NAMALWA (cell line): ENCODE data around the gene NMRK1.

Experiments used
- DNase-seq: peaks from one replicate; pipeline ENCODE4 v3.0.0-alpha.2; 2015; ENCODE audit warnings: low spot score

NMRK1 gene

DNA sequence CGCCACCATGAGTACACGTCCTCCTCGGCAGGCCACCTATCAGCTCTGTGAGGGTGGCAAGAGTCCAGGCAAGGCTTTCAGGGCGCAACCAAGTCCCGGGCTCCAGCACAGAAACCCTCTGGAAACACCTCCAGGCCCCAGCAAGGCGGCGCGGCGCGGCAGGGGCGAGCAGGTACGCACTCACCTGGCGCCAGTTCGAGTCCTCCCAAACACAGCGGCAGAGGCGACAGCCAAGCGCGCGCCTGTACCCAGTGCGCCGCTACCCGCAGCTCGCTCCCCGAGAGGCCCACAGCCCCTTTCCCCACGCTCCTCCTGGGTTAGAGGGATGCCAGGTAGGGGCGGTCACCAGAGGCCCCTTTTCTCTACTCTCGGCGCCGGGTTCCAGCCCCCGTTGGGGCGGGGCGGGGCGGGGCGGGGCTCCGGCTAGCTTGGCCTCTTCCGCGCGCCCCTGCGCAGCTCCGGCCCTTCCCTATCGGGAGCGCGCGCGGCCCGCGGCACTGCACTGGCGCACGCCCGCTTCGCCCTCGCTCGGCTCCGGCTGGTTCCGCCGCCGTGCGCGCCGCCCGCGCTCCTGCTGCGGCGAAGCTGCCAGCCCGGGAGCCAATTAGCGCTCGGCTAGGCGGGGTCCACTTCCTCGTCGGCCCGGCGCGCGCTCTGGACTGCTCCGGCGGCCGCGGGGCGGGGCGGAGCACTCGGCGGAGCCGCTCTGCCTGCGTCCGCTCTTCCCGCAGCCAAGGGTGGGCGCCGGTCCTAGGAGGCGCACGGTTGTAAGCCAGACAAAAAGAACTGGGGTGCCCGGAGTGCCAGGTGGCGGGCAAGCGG is at the start of gene NMRK1, which contains the start of gene OSTF1:
NMRK1 (minus strand) TSS at position 332 of the 822 bp plus-strand sequence. CDS start 5,040 bp downstream, outside the sequence.
OSTF1 (plus strand) TSS at position 691 of the 822 bp plus-strand sequence. CDS start 179 bp downstream, outside the sequence.
- peak; percentile 94 for DNase-seq

DNA sequence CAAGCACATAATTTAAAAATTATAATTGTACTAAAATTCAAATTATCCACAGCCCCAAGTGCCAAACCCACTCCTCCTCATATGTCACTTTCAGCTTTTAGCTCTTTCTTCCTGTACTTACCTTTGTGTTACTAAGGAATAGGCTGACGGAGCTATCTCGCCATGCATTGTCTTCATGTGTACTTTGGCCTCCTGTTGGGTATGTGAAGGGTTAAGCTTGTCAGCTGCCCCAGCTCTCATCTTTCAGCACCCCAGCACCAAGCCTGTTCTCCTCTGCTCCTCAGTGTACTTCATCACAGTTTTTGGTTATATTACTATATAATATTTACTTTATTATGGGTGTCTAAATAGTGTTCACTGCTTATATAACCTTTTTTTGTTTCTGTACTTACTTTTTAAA is 46.5 kb upstream of the NMRK1 start:
- no peak for DNase-seq

DNA sequence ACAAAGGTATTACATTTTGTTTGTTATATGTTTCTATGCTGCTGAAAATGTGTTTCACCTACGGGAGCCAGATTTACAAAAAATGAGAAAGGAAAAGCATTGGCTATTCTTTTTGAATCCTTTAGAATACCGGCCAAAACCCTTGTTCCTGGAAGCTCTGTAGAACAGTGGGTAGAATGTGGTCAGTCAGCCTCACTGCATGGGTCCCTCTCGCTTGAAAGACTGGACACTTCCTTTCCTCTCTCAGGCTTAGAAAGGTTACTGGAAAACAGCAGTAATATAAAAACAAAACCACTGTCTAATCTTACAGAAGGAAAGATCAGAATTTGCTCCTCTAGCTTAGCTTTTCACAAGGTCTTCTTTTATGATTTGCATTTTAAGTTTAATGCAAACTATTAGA is 45.4 kb upstream of the NMRK1 start:
- no peak for DNase-seq

DNA sequence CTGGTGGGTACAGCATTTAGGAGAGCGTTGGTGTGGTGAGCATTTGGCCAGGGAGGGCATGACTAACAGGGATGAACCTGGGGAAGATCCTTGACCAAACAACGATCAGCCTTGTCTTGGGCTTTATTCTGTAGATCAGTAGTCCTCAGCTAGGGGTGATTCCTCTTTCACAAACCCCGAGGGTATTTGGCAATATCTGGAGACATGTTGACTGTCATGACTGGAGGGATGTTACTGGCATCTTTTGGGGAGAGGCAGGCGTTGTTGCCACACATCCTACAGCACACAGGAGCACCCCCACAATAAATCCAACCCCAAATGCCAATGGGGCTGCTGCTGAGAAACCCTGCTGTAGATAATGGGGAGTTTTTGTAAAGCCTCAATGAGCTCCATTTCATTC is 44.3 kb upstream of the NMRK1 start:
- DNase-seq: no peak

DNA sequence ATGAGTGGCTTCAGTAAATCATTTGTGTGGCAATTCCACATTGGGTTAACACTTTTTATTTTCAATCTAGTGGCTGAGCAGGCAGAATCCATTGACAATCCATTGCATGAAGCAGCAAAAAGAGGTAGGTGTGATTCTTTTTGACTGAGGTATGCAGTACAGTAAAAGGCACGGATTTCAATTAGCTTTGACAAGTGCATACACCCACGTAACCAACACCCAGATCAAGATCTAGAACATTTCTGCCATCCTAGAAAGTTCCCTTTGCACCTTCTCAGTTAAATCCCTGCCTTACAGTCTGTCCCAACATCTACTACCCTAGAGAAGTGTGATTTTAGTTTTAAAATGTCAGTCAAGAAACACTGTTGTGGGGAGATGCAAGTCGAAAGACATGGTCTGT is 43.7 kb upstream of the NMRK1 start:
- no peak for DNase-seq

DNA sequence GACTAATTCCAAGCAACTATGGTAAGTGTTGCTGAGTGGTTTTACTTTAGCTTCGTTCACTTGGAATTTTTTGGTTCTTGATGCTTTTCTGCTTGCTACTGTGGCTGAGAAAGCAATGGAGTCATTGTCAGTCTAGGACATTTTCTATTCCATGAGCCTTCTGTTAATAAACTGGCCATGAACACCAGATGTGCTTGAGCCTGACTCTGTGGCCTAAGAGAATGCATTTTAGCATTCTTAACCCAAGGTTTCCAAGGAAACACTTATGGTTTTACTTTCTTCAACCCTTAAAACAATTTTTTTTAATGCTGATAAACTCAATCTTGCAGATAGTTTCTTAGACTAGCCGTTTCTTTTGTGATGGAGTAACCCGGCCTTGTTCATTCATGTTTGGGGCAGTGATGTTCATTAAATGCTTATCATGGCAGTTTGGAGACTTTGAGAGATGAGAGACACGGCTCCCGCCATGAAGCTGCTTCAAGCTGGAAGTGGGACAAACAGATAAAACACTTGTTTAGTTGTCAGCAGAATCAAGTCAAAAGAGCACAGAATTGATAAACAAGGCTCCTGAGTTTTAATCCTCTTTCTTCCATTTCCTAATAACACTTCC is 42.8 kb upstream of the NMRK1 start:
- DNase-seq: no peak

DNA sequence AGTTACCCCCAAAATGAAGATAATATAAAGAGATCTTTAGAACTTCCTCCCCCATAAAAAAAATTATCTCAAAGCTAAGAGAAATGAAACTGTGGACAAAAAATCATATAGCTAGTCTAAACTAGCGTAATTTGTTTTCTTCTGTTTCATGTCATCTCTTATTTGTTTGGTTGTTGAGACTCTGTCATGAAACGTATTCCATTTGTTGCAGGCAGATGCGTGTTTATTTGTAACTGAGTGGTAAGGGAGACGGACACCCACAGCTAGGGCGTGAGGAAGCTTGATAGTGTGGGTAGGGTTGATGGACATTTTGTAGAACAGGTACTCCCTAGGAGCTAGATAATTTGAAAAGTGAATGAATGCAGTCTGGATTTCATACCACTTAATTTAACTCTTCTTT is 42.2 kb upstream of the NMRK1 start:
- no peak for DNase-seq

DNA sequence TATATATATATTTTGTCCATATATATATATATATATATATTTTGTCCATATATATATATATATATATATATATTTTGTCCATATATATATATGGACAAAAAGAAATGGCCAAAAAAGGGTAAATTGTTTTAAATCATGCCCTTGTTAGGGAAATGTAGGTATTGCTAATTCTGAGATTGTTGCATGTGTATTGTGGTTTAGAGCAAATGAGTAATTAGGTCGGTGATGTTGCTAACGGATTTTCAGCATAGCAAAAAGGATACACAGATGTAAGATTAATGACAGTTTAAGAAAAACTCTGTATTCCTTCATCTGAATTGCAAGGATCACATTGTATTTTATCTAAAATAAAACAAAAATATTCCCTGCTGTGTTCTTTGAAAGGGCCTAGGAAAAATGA is 40.6 kb upstream of the NMRK1 start:
- DNase-seq: no peak

DNA sequence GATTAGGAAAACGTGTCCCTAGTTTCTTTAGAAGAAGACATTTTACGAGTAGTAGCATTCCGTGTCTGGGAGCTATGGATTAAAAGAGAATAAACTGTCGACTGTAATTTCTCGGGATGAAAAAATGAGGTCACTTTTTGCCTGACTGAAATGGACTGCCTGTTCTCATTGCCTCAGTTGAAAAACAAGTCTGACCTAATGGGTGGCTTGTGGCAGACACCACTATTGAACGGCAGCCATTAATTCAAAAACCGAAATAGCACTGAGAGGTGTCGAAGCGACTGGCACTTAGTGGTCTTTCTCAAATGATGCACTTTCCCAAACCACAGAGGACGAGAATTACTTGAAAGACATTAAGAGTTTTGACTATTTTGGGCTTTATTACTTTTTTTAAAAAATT is 35.7 kb upstream of the NMRK1 start:
- no peak for DNase-seq

DNA sequence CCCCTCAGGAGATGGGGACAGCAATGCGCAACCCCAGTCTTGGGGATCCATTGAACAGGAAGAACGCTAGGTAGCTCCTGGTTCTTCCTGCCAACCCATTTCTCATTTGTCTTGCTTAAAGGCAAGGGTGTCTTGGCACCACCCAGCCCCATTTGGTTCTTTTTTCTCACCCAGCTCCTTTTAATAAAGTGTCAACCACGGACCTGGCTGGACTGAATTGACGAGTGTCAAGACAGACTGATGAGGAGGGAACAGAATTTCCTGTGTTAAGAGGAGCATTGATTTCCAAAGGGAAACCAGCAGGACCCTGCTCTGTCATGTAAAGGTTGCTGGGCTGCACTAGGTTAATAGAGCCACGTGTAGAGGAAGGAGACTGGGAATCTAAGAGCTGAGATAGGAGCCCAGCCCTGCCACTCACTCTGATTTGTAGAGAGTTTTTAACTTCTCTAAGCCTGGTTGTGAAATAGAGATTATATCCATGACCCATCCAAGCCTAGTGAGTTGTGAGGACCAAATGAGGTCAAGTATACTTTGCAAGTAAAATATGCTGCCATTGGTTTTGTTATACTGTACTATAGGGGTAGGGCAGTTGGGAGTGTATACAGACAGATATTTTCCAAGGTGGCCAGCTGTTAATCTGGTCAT is 34.1 kb upstream of the NMRK1 start:
- no peak for DNase-seq

DNA sequence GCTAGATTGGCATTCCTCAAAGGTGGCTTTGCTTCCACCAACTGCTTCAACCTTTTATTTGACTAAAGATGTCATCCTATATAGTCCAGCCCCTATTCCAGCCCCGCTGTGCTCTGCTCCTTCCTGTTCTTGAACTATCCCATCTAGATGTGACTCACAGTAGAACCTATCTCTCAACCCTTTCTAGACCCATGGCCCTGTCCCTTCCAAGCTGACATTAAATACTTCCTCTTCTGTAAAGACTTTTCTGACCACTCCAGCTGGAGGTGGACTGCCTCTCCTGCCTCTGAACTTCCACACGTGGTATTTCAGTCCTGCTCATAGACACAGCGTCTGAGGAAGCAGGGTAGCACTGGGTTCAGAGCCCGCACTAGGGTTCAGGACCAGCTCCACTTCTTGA is 32.7 kb upstream of the NMRK1 start:
- no peak for DNase-seq

DNA sequence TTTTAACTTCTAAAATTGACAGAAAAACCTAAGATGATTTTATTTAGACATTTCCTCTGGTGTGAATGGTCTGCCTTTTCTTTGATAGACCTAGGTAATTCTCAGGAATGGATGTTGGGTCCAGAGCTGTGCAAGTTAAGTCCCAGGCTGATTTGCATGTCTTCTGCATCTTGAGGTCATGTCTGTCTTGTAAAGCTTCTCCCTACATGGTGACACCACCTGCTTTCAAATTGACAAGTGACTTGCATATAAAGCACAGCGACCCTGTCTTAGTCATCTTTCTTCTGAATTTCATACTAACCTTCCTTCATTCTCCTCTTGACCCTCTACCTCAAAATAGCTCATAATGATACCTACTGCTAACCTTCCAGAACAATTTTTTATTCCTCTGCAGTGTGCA is 29.6 kb upstream of the NMRK1 start:
- DNase-seq: no peak

DNA sequence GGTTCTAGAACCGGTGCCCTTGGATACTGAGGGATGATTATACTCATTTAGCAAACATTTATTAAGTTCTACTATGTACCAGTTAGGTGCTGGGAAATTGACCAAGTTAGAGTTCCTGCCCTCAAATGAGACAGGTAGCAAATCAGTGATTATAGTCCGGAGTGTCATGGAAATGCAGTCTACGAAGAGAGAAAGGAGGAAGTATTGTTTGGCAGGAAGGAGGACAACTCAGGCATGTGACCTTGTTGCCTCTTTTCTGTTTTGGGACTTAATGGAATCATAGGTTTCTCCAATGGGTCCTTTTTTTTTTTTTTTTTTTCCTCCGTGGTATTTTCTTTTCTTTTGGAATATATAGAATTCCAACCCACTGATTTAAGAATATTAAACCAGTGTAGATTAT is 28.4 kb upstream of the NMRK1 start:
- DNase-seq: no peak

DNA sequence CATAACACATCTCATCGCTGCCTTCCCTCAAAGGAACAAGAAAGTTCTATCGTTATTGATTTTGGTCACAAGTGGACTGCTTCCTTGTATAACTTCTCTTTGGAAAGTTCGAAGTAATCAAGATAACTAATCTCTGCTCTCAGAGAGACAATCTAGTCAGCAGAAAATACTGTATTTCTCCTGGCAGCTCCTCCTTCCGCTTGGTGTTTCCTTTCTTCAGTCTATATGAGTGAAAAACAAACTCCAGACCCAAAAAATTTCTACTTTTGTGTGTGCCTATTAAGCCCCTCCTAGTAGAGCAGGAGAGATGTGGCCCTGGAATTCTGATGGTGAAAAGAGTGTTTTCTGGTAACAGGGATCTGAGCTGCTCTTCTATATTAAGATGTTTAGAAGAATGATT is 24.8 kb upstream of the NMRK1 start:
- DNase-seq: no peak

DNA sequence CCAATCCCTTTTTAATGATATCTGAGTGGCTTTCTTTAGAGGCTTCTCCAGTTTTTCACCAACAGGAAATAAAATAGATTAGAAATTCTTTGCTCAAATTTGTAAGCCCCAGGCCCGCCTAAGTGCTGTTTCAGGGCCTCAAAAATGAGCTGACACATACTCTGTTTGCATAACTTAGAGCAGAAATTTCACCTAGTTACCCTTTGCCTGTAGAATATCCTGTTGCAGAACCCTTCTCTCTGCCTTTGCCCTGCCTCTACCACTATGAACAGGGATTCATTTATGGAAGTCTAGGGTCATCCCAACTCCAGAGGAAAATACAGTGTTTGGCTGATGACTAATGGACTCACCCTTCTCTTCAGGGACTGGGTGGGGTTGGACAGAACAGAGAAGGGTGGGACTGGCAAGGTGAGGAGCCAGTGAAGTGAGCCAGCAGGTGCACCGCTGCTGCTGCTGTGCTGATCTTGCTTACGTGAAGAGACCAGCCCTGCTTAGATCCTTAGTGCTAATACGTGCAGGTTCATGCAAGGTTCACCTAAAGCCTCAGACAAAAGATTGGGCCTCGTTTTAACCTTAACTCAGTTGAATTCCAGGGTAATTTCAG is 23.2 kb upstream of the NMRK1 start:
- no peak for DNase-seq

DNA sequence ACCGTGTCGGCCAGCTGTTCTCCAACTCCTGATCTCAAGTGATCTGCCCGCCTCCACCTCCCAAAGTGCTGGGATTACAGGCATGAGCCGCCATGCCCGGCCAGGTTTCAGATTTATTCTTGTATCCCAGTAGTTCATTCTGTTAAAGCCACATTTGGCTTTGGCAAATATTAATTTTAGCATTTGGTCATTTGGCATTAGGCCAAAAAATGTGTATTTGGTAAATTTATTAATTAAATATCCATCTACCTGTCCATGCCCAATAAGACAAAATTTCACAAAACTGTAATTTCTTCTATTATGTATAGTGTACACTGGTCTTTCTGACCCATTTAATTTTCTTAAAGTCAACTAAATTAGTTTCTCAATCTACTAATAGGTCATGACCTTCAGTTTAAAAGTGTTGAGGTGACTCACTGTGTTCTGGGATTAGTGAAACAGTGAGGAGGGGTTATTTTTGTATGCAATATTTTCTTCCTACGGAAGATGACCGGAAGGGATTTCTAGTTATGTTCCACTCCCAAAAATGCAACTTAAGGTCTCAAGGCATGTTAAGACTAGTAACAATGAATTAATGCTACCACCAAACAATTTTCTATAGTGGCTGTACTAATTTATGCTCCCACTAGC is 21.4 kb upstream of the NMRK1 start:
- no peak for DNase-seq

DNA sequence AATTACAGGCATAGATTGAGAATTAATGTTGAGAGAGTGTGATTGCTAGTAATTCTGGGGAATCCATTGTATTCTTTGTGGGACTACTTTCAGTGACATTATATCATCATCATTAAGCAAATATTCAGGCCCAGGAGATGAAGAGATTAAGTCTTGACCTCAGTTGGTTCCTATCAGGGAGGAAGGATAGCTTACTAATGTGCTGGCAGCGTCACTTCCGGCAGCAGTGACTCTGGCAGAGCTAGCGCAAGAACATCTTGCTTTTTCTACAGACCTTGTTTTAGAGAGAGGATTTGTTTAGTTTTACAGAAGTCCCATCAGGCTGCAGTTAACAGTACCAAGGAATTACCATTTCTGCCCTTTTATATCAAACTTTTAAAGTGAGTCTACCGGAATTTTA is 20.6 kb upstream of the NMRK1 start:
- DNase-seq: no peak

DNA sequence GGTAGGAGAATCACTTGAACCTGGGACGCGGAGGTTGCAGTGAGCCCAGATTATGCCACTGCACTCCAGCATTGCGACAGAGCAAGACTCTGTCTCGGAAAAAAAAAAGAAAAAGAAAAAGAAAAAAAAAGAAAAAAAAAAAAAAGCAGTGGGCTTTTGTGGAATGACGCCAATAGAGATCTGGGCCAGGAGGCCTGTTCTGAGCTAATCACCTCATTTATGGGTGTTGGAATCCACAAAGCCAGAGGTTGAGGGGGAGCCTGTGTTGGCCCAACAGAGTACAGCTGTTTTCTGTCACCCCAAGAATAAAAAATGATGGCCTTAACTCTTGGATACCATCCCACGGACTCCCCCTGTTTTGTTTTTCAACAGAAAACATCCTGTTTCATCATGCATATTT is 18.9 kb upstream of the NMRK1 start:
- DNase-seq: no peak

DNA sequence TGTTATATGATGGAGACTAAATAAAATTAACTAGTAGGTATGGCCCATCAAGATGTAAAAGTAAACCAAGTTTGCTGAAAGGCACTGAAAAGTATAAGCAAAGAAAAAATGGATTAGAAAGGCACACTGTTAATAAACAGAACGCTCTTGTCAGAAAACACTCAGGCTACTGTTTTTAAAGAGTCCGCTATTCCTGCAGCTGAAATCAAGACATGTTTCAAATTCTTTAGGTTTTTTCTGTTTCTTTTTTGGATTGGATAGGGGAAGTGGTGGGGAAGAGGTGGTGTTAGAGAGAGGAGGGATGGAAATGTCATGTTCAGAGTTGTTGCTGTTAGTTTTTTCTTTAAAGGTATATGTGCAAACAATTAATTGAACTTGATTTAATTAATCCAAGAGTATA is 17.9 kb upstream of the NMRK1 start:
- no peak for DNase-seq

DNA sequence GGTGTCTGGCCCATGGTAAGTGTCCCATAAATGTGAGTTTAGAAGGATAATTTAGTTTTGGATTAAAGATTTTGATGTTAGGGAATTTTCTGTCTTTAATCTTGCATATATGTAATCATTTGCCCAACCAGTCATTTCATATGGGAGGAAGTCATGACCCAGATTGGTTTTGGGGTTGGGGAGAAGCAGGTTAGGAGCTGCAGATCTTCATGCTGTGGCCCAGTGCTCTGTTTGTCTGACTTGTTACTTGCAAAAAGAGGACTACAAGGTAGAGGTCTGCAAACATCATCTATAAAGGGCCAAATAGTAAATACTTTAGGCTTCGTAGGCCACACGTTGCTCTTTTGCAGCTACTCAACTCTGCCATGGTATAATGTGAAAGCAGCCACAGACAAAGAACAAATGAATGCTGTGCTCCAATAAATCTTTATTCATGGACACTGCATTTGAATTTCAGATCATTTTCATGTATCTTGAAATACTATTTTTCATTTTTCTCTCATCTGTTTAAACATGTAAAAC is 17.1 kb upstream of the NMRK1 start:
- DNase-seq: no peak

DNA sequence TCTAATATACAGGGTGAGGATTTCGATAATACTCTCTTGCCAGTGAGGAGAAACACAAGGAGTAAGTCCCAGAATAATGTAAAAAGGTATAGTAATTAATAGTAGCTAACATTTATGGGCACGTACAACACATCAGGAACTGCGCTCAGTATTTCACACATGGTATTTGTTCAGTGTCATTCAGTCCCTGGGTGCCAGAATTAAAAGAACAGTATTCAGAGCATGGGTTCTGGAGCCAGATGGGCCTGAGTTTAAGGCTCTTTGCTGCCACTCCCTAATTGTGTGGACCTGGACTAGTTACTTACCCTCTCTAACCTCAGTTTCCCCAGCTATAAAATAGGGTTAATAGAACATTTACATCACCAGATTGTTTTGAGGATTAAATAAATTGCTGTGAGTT is 16.7 kb upstream of the NMRK1 start:
- no peak for DNase-seq

DNA sequence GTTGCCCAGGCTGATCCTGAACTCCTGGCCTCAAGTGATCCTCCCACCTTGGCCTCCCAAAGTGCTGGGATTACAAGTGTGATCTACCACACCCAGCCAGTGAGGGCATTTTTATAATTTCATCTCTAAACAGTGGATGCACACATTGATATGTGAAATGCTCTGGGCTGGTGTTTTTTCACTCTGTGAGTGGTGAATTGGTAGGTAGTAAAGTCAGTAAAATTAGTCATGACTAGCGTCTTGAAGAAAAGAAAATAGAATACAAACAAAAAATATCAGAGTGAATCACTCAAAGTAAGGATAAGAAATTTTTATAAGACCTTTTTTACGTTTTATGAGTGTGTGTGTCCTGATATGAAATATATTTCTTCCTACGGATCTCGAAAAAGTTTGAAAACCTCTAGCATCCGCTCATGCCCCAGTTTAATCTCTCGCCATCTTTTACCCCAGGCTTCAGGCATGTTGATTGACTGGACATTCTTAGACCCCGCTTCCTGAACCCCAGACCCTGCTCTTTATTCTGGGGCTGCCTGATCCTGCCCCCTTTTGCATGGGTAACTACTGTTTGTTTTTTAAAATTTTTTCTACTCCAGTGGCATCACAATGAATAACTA is 14.3 kb upstream of the NMRK1 start:
- no peak for DNase-seq
